Liver (tissue), 5 donors: Measurements from ENCODE around the gene XPNPEP1. TPM values are rescaled to one million over a fixed set of nuclear protein-coding genes. Genes with fewer than 3 reads are reported as not detected.

Experiments used
- polyA plus RNA-seq, 2 donors: library from polyadenylated mRNA; stranded (reverse) in 1 of 2; unstranded in 1 of 2; fragments of 200-250 nt in 1 of 2; fragments of >200 nt in 1 of 2; fragmentation: Nextera tagmentation in 1 of 2; extraction: Ambion mirVana in 1 of 2; gene quantifications; one replicate each; pipeline versions ENCODE4 v1.2.1 to v1.2.3, GENCODE V29; 2013 to 2015
- small RNA-seq: library from RNA; depleted of rRNA; stranded (forward); fragments of <200 nt; gene quantifications from one replicate; pipeline ENCODE3, GENCODE V24; 2014
- total RNA-seq, 2 donors: library from RNA; depleted of rRNA; stranded (reverse); fragments of >200 nt; gene quantifications; one replicate each; pipeline ENCODE4 v1.2.3, GENCODE V29; 2014
- donor health status: healthy.
- donor health status: healthy.
- donor health status: healthy.

XPNPEP1 gene
- total and polyA plus RNA-seq, 4 donors, result 9.1 to 38.1 (median 27.3) TPM

Small RNA genes lying within 50 kb of the gene (small RNA-seq; reads per million reads assigned to genes)
- not detected for gene RNU4-5P

Other genes with a start within 250 kb of the XPNPEP1 start
- 10 to 100 TPM; 24.5 to 55.9 TPM for gene ADD3, start 84.5 kb upstream of the XPNPEP1 start, total RNA-seq
- gene ADD3, start 84.5 kb upstream of the XPNPEP1 start, polyA plus RNA-seq, result 10 to 100 TPM; 15.4 to 21.1 TPM